ENCODE measurements around the gene ACOT7.

The ACOT7 gene

DNA sequence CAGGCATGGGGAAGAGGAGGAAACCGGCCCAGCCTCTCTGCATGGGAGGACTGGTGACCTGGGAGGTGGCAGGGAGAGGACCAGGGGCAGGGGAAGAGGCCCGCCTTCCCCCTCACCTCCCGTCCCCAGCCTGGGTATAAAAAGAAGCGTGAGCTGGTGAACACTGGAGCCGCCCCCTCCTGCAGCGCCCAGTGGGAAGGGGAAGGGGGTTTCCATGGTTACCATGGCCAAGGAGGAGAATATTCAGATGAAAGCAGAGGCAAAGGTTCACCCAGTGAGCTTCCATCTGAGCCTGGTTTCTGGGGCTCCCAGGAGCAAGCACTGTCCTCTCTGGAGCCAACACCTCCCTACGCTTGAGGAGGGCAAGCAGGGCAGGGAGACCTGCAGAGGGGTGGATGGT lies 54.9 kb downstream of the ACOT7 start:
- no peak for DNase-seq

GRCh38 chr1:6336776-6337622 lies 56.6 kb downstream of the ACOT7 start:
- no peak for DNase-seq

- no peak for DNase-seq
Measured at GRCh38 chr1:6334261-6334993, 59.1 kb downstream of the ACOT7 start.

- DNase-seq: no peak
Measured at GRCh38 chr1:6332821-6333220, 60.7 kb downstream of the ACOT7 start.

- DNase-seq: no peak
Measured at GRCh38 chr1:6331543-6332273, 61.9 kb downstream of the ACOT7 start.

- no peak for DNase-seq
Measured at GRCh38 chr1:6330410-6330911, 63.1 kb downstream of the ACOT7 start.

- DNase-seq: no peak
Measured at GRCh38 chr1:6329851-6330250, 63.7 kb downstream of the ACOT7 start.

DNA sequence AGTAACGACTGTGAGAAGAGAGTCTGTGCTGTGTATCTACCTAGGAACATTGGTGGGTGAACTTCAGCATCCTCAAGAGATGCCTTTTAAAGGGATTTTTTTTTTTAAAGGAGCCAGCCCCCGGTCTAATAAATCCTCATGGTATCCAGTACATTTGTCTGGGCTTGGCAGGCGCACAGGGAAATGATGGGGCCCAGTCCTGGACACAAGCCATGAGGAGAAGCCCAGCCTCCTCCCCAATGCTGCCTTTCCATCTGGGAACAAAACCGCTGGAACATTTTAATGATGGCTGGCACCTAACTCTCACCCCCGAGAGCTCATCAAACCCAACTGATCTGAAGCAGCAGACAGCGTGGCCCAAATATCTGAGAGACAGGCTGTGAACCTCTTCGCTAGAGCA lies 64.2 kb downstream of the ACOT7 start:
- no peak for DNase-seq

DNA sequence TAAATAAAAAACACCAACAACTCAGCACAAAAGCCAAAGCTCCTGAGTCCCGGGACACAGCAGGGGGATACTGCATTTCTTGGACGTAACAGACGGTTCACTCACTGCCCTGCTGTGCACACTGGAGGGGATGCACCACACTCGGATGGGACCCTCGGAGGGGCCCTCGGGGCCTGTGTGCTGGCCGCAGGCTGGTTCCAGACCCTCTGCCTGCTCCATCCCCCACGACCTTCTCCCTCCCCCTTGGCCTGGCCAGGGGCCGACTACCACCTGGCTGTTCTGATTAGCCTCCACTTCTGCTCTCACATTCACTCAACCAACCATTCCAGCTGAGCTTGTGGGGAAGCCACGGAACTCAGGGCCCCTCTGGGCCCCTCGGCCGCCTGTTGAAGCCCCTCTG lies 64.9 kb downstream of the ACOT7 start:
- no peak for DNase-seq

GRCh38 chr1:6328091-6328490 lies 65.5 kb downstream of the ACOT7 start:
- DNase-seq: no peak

GRCh38 chr1:6325482-6325881 lies 68.1 kb downstream of the ACOT7 start:
- no peak for DNase-seq

DNA sequence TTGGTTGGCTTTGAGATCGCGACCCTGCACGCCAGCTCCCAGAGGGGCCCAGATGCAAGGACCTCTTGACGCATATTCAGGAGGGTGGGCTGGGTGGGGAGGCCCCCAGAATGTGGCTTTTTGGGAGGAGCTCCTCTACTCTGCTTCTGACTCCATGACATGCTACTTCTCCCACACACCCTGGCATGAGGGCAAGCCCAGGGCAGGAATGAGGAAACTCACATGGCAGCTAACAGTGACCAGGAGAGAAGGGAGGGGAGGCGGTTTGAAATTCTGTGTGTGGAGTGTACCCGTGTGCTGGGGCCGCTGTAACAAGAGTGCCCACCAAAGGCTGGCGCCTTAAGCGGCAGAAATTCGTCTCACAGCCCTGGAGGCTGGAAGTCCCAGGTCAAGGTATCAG lies 71.4 kb downstream of the ACOT7 start:
- no peak for DNase-seq

GRCh38 chr1:6321205-6321604 lies 72.4 kb downstream of the ACOT7 start:
- DNase-seq: no peak

GRCh38 chr1:6317098-6317760 lies 76.3 kb downstream of the ACOT7 start:
- no peak for DNase-seq

GRCh38 chr1:6316240-6317097 lies 77.1 kb downstream of the ACOT7 start:
- DNase-seq: no peak

- no peak for DNase-seq
Measured at GRCh38 chr1:6314503-6314902, 79.1 kb downstream of the ACOT7 start.

- no peak for DNase-seq
Measured at GRCh38 chr1:6313393-6314200, 80.0 kb downstream of the ACOT7 start.

GRCh38 chr1:6310116-6310848 lies 83.3 kb downstream of the ACOT7 start:
- no peak for DNase-seq

GRCh38 chr1:6309564-6309963 lies 84.0 kb downstream of the ACOT7 start:
- no peak for DNase-seq

- no peak for DNase-seq
Measured at GRCh38 chr1:6308449-6308848, 85.1 kb downstream of the ACOT7 start.
